ENCODE measurements around the gene TMCO4.

The TMCO4 gene

GRCh38 chr1:19684677-19685076 is 115.0 kb downstream of the TMCO4 start:
- no peak for DNase-seq (ENCODE audit: low read depth)

- no peak for DNase-seq (ENCODE audit: low read depth)
These were observed 116.4 kb downstream of the TMCO4 start for GRCh38 chr1:19683351-19683750.

- no peak for DNase-seq (ENCODE audit: low read depth)
These were observed 116.8 kb downstream of the TMCO4 start for GRCh38 chr1:19682901-19683300.

GRCh38 chr1:19682257-19682656 is 117.5 kb downstream of the TMCO4 start:
- DNase-seq (ENCODE audit: low read depth), result peak; percentile 76

- DNase-seq (ENCODE audit: low read depth), result no peak
These were observed 119.1 kb downstream of the TMCO4 start for GRCh38 chr1:19680644-19681043.

GRCh38 chr1:19679691-19680090 is 120.0 kb downstream of the TMCO4 start:
- DNase-seq (ENCODE audit: low read depth), result no peak

GRCh38 chr1:19678931-19679453 is 120.7 kb downstream of the TMCO4 start:
- DNase-seq (ENCODE audit: low read depth), result no peak

- no peak for DNase-seq (ENCODE audit: low read depth)
These were observed 121.2 kb downstream of the TMCO4 start for GRCh38 chr1:19678493-19678892.

GRCh38 chr1:19676438-19676922 is 123.2 kb downstream of the TMCO4 start:
- DNase-seq (ENCODE audit: low read depth), result no peak

GRCh38 chr1:19675797-19676196 is 123.9 kb downstream of the TMCO4 start:
- DNase-seq (ENCODE audit: low read depth), result no peak

GRCh38 chr1:19672237-19672636 is 127.5 kb downstream of the TMCO4 start:
- no peak for DNase-seq (ENCODE audit: low read depth)

- DNase-seq (ENCODE audit: low read depth), result no peak
These were observed 128.9 kb downstream of the TMCO4 start for GRCh38 chr1:19670787-19671186.

GRCh38 chr1:19668888-19669287 is 130.8 kb downstream of the TMCO4 start:
- DNase-seq (ENCODE audit: low read depth), result no peak

GRCh38 chr1:19665496-19666465 is 133.9 kb downstream of the TMCO4 start:
- DNase-seq (ENCODE audit: low read depth), result no peak

- no peak for DNase-seq (ENCODE audit: low read depth)
These were observed 134.6 kb downstream of the TMCO4 start for GRCh38 chr1:19665186-19665495.

- no peak for DNase-seq (ENCODE audit: low read depth)
These were observed 135.1 kb downstream of the TMCO4 start, which contains the start of gene HTR6 for GRCh38 chr1:19664453-19665185. Gene HTR6 (plus strand): TSS chr1:19664875. CDS start chr1:19665754, 879 bp downstream.

GRCh38 chr1:19662313-19662712 is 137.4 kb downstream of the TMCO4 start:
- no peak for DNase-seq (ENCODE audit: low read depth)

GRCh38 chr1:19661721-19662228 is 137.9 kb downstream of the TMCO4 start:
- DNase-seq (ENCODE audit: low read depth), result no peak

GRCh38 chr1:19658186-19658585 is 141.5 kb downstream of the TMCO4 start:
- DNase-seq (ENCODE audit: low read depth), result no peak

GRCh38 chr1:19657511-19657910 is 142.2 kb downstream of the TMCO4 start:
- DNase-seq (ENCODE audit: low read depth), result no peak

- DNase-seq (ENCODE audit: low read depth), result no peak
These were observed 142.8 kb downstream of the TMCO4 start for GRCh38 chr1:19656780-19657466.

All from HS-5 (cell line).